ENCODE results near the gene GCC2. TPM values are rescaled to one million over a fixed set of nuclear protein-coding genes. Genes with fewer than 3 reads are reported as not detected.

GCC2 gene
- total and polyA plus RNA-seq, 9 of the 15 experiments (the other 6 are each of a cell fraction or from before 2014, with no cell fraction given) = 11.4 to 35.7 (median 19.9) TPM

GRCh38 chr2:108448678-108449409 is at the start of gene GCC2 (continued):
- TF ChIP-seq NR0B1 (IDR thresholded peaks at IDR 0.05; ENCODE audit: partially characterized antibody) = no peak
- no peak for TF ChIP-seq ZKSCAN3 (CRISPR knock-in tag; IDR thresholded peaks at IDR 0.05)
- TF ChIP-seq HOMEZ (CRISPR knock-in tag; IDR thresholded peaks at IDR 0.05) = no peak
- TF ChIP-seq RBM17 (IDR thresholded peaks at IDR 0.05; ENCODE audit: borderline replicate concordance, low read depth, low read length) = no peak
- no peak for TF ChIP-seq ARID2 (IDR thresholded peaks at IDR 0.05)
- no peak for TF ChIP-seq SMAD2 (IDR thresholded peaks at IDR 0.05; ENCODE audit: low read depth, low read length)
- TF ChIP-seq ZNF586 (CRISPR knock-in tag; conservative IDR thresholded peaks at IDR 0.05) = no peak
- no peak for TF ChIP-seq ZNF124 (CRISPR knock-in tag; IDR thresholded peaks at IDR 0.05)
- TF ChIP-seq BRD9 (IDR thresholded peaks at IDR 0.05; ENCODE audit: low read depth, partially characterized antibody) = peak; percentile 3
